GM12875 (cell line): ENCODE data around the gene SEMA3A.

ENCODE experiments used
- H3K4me3 ChIP-seq: one replicate; pipeline ENCODE4 v1.5.1; 2011; ENCODE audit warnings: low read depth, low read length, control low read depth
- TF ChIP-seq, protein P1 (sequence below): IDR thresholded peaks from 2 replicates; pipeline ENCODE4 v1.5.1; 2011; ENCODE audit warnings: low read depth, mild to moderate bottlenecking, control low read depth, inconsistent platforms, low read length, moderate library complexity, borderline replicate concordance; ENCODE audit not compliant: insufficient read depth

SEMA3A gene

DNA sequence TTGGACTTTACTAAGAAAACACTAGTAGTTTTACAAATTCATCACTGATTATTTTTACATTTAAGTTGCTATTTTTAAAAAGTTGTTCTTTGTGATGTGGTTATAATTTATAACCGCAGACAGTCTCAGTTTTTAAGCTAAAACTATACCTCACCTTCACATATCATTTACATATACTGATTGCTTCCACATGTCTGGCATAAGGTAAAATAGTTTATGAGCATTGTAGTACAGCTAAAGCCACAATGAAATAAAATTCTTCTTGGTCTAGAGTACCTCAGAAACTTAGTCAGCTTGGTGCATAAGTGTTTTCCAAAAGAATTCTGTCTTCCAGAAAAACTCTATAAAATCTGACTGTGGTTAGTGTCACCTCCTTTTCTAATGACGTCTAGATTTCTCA, 13.0 kb downstream of the SEMA3A start:
- H3K4me3 ChIP-seq, result no peak overlapping the region
- TF ChIP-seq, protein P1, sequence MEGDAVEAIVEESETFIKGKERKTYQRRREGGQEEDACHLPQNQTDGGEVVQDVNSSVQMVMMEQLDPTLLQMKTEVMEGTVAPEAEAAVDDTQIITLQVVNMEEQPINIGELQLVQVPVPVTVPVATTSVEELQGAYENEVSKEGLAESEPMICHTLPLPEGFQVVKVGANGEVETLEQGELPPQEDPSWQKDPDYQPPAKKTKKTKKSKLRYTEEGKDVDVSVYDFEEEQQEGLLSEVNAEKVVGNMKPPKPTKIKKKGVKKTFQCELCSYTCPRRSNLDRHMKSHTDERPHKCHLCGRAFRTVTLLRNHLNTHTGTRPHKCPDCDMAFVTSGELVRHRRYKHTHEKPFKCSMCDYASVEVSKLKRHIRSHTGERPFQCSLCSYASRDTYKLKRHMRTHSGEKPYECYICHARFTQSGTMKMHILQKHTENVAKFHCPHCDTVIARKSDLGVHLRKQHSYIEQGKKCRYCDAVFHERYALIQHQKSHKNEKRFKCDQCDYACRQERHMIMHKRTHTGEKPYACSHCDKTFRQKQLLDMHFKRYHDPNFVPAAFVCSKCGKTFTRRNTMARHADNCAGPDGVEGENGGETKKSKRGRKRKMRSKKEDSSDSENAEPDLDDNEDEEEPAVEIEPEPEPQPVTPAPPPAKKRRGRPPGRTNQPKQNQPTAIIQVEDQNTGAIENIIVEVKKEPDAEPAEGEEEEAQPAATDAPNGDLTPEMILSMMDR, result no peak

DNA sequence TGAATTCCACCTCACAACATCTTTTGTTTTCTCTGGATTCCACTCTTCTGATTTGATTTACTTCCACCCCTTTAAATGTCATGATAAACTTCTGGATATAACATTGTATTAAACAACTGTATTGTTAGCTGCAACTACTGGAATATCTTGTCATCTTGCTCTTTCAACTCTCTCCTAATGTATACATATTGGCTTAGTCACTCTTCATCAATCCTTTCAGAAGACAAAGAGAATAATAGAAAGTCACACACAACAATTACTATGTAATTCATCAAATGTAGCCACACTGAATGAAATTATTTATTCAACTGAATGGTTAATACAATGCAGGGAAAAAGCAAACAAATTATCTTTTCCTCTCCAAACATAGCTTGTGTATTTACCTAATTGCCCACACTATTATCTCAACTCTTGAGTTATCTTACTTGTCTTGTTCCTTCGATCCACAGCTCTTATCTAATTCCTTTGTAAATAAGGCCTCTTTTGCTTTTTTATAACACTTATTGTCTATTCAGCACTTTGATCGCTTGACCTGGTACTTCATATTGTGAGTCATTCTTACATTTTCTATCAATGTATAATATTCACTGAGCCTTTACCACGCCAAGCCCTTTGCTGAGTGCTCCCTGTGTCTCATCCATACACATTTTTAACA, 16.7 kb downstream of the SEMA3A start:
- H3K4me3 ChIP-seq, result no peak overlapping the region
- TF ChIP-seq, protein P1, result no peak

DNA sequence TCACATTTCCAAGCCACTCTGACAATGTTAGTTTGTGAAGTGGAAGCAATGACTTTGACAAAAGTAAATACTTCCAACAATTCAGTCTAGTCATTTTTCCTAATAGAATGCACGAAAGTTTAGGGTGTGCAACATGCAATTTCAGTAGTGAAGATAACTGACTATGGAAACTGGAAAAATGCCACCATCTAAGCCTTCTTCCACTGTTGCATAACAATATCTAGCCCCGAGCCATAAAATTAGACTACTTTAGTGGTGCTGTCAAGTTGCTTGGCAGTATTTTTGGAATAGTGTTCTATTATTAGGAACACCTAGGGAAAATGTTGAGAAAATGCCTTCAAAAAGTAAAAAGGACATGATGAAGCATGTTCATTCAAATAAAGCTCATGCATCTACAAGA, 17.9 kb downstream of the SEMA3A start:
- TF ChIP-seq, protein P1, result no peak
- H3K4me3 ChIP-seq, result no peak overlapping the region

DNA sequence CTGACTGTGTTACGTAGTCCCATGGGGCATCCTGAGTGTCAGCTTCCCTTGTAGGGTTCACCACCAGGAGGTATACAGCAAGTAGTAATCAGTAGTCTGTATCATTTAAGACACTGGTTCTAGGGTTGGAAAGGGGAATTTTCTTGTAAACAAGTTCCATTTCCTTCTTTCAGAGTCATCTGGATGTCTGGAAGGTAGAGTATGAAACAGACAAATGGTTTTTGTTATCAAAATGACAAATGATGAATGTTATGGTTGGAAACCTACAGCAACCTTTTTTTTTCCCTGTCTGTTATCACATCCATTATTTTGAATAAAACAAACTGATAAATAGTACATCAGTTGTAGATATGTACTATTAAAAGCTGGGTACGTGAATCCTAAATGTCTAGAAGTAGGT, 19.1 kb downstream of the SEMA3A start:
- H3K4me3 ChIP-seq, result no peak overlapping the region
- TF ChIP-seq, protein P1, result no peak

DNA sequence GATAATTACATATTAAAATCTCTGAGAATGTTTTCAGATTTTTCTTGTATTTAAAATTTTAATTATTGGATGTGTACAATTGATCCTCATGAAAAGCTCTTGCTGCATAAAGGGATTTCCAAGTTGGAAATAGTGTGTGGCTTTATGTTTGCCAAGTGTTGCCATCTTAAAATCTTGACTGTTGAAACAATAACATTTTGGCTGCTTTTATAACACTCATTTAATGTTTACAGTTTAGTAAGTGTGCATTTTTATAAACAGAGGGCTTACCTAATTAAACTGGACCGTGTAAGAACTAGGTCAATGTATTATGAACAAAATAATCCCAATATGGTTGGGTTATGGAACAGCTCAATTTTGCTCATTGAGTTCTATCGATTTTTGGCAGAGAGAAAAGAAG, 23.9 kb downstream of the SEMA3A start:
- H3K4me3 ChIP-seq, result no peak overlapping the region
- TF ChIP-seq, protein P1, result no peak

DNA sequence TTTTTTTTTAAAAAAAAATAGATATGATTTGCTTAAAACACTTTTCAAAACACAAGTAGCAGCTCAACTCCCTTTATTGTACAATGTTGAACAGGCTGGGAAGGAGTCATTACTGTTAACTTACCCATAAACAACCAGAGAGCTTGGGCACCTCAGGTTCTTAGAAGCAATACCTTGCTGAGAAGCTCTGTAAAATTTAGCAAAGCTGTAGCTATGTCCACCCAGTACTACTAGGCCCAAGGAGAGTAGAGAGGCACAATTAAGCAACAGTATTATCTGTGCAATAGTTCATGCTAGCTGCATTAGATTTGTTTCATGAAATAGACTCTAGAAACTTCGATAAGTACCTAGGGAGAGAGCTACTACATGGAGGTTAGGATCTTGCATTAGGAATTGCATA, 32.0 kb downstream of the SEMA3A start:
- TF ChIP-seq, protein P1, result no peak
- no peak overlapping the region for H3K4me3 ChIP-seq

DNA sequence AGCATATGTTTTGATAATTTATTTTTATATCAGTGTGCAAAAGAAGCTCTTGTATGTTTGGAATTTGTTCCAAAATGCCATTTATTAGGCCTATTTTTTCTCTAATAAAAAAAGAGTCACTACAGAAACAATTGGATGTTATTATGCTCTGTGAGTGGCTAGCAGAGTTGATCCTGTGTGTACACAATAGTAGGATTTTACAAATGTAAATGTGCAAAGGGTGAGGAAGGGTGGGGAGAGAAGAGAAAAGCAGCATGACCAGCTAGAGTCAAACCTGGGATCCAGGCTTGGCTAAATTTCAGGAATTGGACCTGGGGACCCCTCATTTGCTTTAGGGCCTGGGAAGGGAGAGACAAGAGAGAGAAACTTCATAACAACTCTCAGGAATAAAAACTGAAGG, 32.5 kb downstream of the SEMA3A start:
- TF ChIP-seq, protein P1, result no peak

More for the DNA sequence above, 32.5 kb downstream of the SEMA3A start:
- no peak overlapping the region for H3K4me3 ChIP-seq
